IMR-90 (cell line): ENCODE results near the gene DKK2.

Experiments
- CTCF ChIP-seq: conservative IDR thresholded peaks from 2 replicates; pipeline ENCODE4 v1.5.1; 2012; ENCODE audit warnings: mild to moderate bottlenecking, low read depth, low read length, improper control_type of control experiment
- POLR2A ChIP-seq: IDR thresholded peaks from 2 replicates; pipeline ENCODE4 v1.6.1; 2012; ENCODE audit warnings: mild to moderate bottlenecking, low read depth, low read length
- RFX5 ChIP-seq: IDR thresholded peaks from 2 replicates; pipeline ENCODE4 v1.8.0; 2012; ENCODE audit warnings: low read depth, mild to moderate bottlenecking, low read length, moderate library complexity

- TF ChIP-seq CTCF (no peak), RFX5 (no peak), POLR2A (no peak)
Observed at GRCh38 chr4:106929248-106929647, 106.9 kb downstream of the DKK2 start.
